ENCODE results near the gene SVEP1.
"Not testable (repeated sequence)": the region's sequence is repeated elsewhere in the genome, so short reads cannot be mapped to it uniquely, and the experiment has no call there.

Gene SVEP1

DNA sequence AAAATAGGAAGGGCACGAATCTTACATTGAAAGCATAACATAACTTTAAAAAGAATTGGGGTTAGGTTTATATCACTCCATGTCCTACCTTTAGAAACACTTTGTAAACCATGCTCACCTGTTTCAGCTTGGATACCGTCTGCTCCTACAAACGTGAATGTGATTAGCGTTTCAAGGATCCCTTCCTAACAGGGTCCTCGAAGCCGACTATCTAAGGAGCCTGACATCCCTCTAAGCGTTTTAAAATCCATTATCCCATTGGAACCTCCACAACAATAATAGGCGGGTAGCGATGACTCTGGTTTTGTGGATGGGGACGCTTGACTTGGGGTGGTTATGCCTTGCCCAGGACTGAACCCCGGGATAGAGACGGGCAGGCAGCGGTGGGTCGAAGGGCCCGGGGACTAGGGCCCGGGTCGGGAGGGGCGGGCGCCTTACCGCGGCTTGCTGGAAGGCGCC is 937 bp downstream of the SVEP1 start:
- DNase-seq (ENCODE audit: low read depth), result no peak

- DNase-seq (ENCODE audit: low read depth), result no peak
Measured at GRCh38 chr9:110575945-110576344, 3.6 kb downstream of the SVEP1 start.

- DNase-seq (ENCODE audit: low read depth), result peak; percentile 57
Measured at GRCh38 chr9:110575169-110575568, 4.4 kb downstream of the SVEP1 start.

DNA sequence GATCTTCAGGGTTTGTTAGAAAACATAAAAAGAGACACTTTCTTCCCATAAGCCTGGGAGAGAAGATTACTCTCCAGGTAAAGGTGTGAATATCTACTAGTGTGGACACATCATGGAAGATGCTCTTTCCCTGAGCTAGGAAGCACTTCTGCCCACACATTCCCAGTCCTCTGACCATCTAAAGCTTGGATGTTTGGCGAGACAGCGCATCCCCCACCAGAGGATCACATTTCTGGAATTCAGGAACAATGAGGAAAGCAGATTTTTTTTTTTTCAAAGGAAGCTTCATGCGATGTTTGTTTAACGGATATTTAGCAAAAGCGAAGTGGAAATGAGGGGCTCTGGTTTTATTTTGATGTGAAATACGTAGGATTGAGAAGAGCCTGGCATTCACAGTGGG is 6.2 kb downstream of the SVEP1 start:
- DNase-seq (ENCODE audit: low read depth), result no peak

GRCh38 chr9:110571801-110572483 is 7.6 kb downstream of the SVEP1 start:
- DNase-seq (ENCODE audit: low read depth), result no peak

GRCh38 chr9:110566156-110566555 is 13.4 kb downstream of the SVEP1 start:
- DNase-seq (ENCODE audit: low read depth), result no peak

GRCh38 chr9:110561826-110562225 is 17.7 kb downstream of the SVEP1 start:
- DNase-seq (ENCODE audit: low read depth), result no peak

- no peak for DNase-seq (ENCODE audit: low read depth)
Measured at GRCh38 chr9:110559869-110560268, 19.7 kb downstream of the SVEP1 start.

GRCh38 chr9:110555551-110556331 is 23.8 kb downstream of the SVEP1 start:
- DNase-seq (ENCODE audit: low read depth), result peak; percentile 92

DNA sequence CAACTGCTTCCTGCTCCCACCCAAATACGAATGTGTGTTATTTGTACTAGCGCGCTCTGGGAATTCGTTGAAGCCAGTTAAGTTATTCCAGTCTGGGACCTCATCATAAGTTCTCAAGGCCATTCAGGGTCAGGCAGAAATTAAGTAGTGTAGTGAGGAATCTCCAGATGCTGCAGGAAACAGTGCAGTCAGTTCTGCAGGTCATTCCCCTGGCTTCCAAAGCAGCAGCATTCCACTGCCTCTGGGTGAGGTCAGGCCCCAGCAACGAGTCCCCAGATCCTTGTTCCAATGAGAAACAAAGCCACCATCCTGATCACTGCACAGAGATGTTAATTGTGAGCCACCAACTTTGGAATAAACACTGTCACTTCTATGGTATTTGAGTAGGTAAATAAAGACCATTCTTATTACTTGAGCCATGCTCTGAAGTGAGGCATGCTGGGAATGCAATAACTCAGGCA is 33.1 kb downstream of the SVEP1 start:
- DNase-seq (ENCODE audit: low read depth), result no peak

DNA sequence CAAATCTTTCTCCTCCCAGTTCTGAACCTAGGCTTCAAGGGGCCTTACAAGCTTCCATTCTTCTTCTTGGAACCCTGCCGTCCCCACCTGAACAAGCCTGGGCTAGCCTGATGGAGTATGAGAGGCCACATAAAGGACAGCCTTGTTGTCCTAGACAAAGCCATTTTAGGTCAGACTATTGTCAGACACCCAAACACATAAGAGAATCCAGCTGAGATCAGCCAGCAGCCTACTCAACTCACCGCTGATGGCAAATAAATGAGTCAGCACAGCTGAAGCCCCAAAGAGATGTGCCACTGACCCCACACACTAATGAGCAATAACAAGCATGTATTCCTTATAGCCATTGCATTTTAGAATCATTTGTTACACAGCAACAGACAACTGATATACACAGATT is 33.8 kb downstream of the SVEP1 start:
- no peak for DNase-seq (ENCODE audit: low read depth)

DNA sequence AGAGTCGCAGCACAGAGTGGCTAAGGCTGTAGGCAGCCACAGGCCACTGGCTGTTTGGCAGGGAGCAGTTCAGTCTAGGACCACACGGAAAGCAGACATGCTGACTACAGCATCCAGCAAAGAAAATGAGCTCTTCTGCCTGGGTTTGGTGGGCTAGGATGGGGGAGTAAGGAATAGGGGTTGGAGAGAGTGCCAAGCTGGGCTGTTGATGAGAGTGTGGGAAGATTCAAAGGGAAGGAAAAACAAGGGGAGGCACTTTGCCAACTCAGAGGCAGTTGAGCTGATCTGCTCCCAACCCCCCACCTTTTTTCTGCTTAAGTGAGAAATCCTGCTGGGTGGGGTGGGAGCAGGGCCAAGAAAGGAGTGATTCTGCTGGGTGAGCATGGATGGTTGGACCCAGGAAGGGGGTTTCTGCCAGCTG is 35.9 kb downstream of the SVEP1 start:
- peak; percentile 23 for DNase-seq (ENCODE audit: low read depth)

DNA sequence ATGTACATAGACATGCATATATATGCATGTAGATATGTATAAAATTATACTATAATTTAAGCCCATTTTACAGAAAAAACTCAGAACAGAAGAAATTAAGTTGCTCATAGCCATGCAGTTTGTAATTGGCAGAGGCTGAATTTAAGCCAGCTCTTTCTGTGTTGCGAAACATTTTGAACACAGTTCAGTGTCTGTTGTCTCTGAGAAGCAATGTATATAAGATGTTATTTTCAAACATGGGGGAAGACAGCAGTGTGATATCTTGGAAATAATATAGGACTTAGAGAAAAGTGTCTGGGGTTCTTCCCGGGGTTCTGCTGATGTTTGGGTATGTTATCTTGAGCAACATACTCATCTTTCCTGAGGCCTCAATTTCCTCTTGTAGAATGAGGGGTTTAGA is 37.6 kb downstream of the SVEP1 start:
- peak; percentile 10 for DNase-seq (ENCODE audit: low read depth)

GRCh38 chr9:110538647-110539041 is 40.9 kb downstream of the SVEP1 start:
- DNase-seq (ENCODE audit: low read depth), result peak; percentile 4

DNA sequence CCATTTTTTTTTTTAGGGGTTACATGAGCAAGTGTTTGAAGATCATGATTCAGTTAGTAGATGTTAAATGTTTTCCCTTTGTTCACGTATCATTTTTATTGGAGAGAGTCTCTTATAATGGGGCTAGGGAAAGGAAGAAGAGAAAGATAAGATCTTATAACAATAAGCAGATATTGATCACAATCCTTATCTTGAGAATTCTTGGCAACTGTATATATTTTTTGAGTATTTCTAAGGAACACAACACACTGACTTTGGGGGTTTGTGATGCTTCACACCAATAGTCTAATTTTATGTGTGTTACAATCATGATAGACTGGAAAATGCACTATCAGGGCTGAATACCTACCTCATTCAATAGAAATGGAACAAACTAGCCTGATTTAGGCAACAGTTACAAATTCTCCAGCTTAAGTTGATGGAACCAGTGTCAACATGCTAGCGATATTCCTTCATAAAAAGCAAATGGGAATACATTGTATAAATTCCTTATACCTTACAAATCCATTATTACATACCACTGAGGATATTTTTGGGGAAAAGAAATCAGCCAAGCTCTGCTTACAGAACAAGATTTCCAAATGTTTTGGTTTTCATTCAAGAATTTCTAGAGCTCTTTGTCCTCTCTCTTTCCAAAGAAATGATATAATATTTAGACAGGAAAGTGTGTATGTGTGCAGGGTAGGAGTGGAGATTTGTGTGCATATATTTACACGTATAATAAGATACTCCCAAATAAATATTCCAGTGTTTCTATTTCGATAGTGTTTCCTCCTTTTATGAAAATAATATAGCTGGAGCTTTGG is 41.5 kb downstream of the SVEP1 start:
- DNase-seq (ENCODE audit: low read depth), result peak; percentile 41

DNA sequence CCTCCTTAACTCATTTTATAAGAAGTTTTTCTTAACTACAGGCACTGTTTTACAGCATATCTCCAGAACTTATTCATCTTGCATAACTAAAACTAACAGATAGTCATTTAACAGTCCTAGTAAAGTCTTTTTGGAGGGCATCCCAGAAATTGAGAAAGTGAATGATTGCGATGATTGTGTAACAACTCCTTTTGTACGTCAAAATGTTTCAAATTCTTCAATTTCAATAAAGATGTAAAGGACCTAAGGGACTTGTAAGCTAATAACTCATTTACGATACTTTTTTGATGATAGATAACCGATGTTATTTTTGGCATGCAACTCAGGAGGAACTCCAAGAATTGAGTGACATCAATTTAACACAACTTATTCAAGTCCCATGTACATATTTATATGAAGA is 42.7 kb downstream of the SVEP1 start:
- peak; percentile 49 for DNase-seq (ENCODE audit: low read depth)

DNA sequence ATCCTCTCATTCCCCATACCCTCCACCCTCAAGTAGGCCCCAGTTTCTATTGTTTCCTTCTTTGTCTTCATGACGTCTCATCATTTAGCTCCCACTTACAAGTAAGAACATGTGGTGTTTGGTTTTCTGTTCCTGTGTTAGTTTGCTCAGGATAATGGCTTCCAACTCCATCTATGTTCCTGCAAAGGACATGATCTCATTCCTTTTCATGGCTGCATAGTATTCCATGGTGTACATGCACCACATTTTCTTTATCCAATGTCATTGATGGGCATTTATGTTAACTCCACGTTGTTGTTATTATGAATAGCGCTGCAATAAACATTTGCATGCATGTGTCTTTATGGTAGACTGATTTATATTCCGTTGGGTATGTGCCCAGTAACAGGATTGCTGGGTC is 45.4 kb downstream of the SVEP1 start:
- not testable (repeated sequence) for DNase-seq (ENCODE audit: low read depth)

- DNase-seq (ENCODE audit: low read depth), result no peak
Measured at GRCh38 chr9:110532908-110533665, 46.5 kb downstream of the SVEP1 start.

- no peak for DNase-seq (ENCODE audit: low read depth)
Measured at GRCh38 chr9:110531776-110532175, 47.8 kb downstream of the SVEP1 start.

GRCh38 chr9:110531241-110531640 is 48.3 kb downstream of the SVEP1 start:
- DNase-seq (ENCODE audit: low read depth), result not testable (repeated sequence)

DNA sequence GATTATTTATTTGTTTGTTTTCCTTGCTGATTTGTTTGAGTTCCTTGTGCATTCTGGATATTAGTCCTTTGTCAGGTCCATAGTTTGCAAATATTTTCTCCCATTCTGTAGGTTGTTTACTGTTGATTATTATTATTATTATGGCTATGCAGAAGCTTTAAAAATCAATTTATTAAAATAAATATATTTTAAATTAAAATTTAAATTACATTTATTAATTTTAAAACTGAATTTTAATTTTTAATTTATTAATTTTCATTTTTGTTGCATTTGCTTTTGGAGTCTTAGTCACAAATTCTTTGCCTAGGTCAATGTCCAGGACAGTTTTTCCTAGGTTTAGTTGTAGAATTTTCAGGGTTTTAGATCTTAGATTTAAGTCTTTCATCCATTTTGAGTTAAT is 50.9 kb downstream of the SVEP1 start:
- no peak for DNase-seq (ENCODE audit: low read depth)

GRCh38 chr9:110526426-110526825 is 53.1 kb downstream of the SVEP1 start:
- peak; percentile 89 for DNase-seq (ENCODE audit: low read depth)

Data from fibroblast of the conjunctiva (primary cell).